ENCODE results near the gene EFCAB9. TPM values are rescaled to one million over a fixed set of nuclear protein-coding genes. Genes with fewer than 3 reads are reported as not detected.

Gene EFCAB9
- polyA plus RNA-seq, 3 donors, result not detected

DNA sequence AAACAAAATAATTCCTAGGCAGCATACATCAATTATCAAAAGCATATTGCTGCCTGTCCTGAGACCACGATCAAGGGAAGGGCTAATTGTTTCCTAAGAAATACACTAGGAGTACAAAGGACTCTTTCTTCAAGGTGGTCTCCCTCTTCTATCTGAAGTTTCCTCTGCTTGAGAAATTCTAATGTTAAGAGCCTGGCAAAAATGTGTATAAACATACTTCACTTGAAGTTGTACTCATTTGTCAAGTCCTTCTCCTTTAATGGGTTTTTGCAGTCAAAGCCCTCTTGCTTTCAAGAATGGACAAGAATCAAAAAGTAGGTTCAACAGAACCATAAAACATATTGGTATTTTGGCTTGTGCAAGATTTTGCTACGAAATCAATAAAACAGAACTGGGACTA lies 58.5 kb downstream of the EFCAB9 start:
- peaks cover 22 to 25% of the 10 kb centered on the region in 2 donors for H3K9me3 ChIP-seq (replicated peaks in 1 of 2; ENCODE audit: control insufficient read depth in 1 of 2, insufficient read depth in 1 of 2, low read length in 2 of 2)
- H4K20me1 ChIP-seq (ENCODE audit: insufficient read depth, low read length), result no peaks in the 10 kb centered on the region
- no peaks in the 10 kb centered on the region for H3K4me1 Mint-ChIP-seq
- no peak overlapping the region for H3K4me2 ChIP-seq (replicated peaks; ENCODE audit: extremely low read depth, low read length, poor library complexity, severe bottlenecking)
- no peak overlapping the region for H3K27ac Mint-ChIP-seq
- DNase-seq, result no peak
- H3K79me2 ChIP-seq (ENCODE audit: insufficient read depth, low read length), result no peaks in the 10 kb centered on the region
- no peak overlapping the region for H3K9ac ChIP-seq (ENCODE audit: insufficient read depth, low read length, poor library complexity, severe bottlenecking)
- H3K4me1 ChIP-seq (ENCODE audit: control insufficient read depth in 1 of 2, insufficient read depth in 2 of 2, low read length in 2 of 2), result no peaks in the 10 kb centered on the region
- H3K27me3 ChIP-seq (ENCODE audit: control insufficient read depth in 2 of 2, insufficient read depth in 2 of 2, low read length in 2 of 2), result no peaks in the 10 kb centered on the region
- peaks cover 12 to 40% (median 33%) of the 10 kb centered on the region in 7 donors for H3K9me3 Mint-ChIP-seq
- peaks cover 0 to 1% (median 0%) of the 10 kb centered on the region in 3 donors for H3K27me3 Mint-ChIP-seq (ENCODE audit: low read depth in 3 of 3)
- TF ChIP-seq, protein P1, sequence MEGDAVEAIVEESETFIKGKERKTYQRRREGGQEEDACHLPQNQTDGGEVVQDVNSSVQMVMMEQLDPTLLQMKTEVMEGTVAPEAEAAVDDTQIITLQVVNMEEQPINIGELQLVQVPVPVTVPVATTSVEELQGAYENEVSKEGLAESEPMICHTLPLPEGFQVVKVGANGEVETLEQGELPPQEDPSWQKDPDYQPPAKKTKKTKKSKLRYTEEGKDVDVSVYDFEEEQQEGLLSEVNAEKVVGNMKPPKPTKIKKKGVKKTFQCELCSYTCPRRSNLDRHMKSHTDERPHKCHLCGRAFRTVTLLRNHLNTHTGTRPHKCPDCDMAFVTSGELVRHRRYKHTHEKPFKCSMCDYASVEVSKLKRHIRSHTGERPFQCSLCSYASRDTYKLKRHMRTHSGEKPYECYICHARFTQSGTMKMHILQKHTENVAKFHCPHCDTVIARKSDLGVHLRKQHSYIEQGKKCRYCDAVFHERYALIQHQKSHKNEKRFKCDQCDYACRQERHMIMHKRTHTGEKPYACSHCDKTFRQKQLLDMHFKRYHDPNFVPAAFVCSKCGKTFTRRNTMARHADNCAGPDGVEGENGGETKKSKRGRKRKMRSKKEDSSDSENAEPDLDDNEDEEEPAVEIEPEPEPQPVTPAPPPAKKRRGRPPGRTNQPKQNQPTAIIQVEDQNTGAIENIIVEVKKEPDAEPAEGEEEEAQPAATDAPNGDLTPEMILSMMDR (IDR thresholded peaks at IDR 0.05), result no peak
- no peak overlapping the region for H3K27ac ChIP-seq (ENCODE audit: low read depth in 1 of 2, low read length in 2 of 2)
- no peak overlapping the region for H3K4me3 Mint-ChIP-seq
- intact Hi-C loops (cut with micrococcal nuclease), result no loop called here
- H3K36me3 Mint-ChIP-seq, result peaks cover 7 to 22% of the 10 kb centered on the region in 2 donors
- no peaks in the 10 kb centered on the region for H3K36me3 ChIP-seq (replicated peaks in 1 of 2; ENCODE audit: control insufficient read depth in 1 of 2, insufficient read depth in 2 of 2, low read length in 2 of 2)
- H2AFZ ChIP-seq (ENCODE audit: insufficient read depth, low read depth, low read length, poor library complexity, severe bottlenecking), result no peak overlapping the region
- H3K4me3 ChIP-seq (replicated peaks in 1 of 3; ENCODE audit: low read depth in 2 of 3, low read length in 3 of 3), result no peak overlapping the region
- no CpG with 5 or more reads among the region's 2 CpGs for WGBS (ENCODE audit: insufficient coverage)

Small RNAs within 50 kb of the gene (small RNA-seq; reads per million reads assigned to genes)
- gene RF00191 (ENCODE audit: insufficient read length, low read depth), result not detected

Other genes starting within 250 kb of the EFCAB9 start
- 10 to 100 TPM; 15.0 to 24.5 (median 18.2) TPM for gene FBXW11, start 187.5 kb upstream of the EFCAB9 start, polyA plus RNA-seq
- gene STK10, start 5.9 kb upstream of the EFCAB9 start, polyA plus RNA-seq, result 100 to 1,000 TPM in 1 of 3 donors, 10 to 100 TPM in 2; 21.5 to 180 (median 47.4) TPM
- 1 to 10 TPM; 2.3 to 3.2 (median 2.6) TPM for gene UBTD2, start 89.6 kb downstream of the EFCAB9 start, polyA plus RNA-seq

Measured in CD14-positive monocyte (primary cell).